A673 (cell line): ENCODE data around the gene TRIM37. TPM values are rescaled to one million over a fixed set of nuclear protein-coding genes. Genes with fewer than 3 reads are reported as not detected.

Experiments
- BruUV-seq: library from RNA; stranded (reverse); fragments of 400-500 nt; replicated peaks from 2 replicates; lab custom pipeline; 2021; lab: Mats Ljungman, UMichigan
- CTCF ChIA-PET: fragments of 300-600 bp; sonication (Branson Sonifier 250); formaldehyde crosslinking; loops from one replicate; lab custom pipeline; 2022; ENCODE audit warnings: antibody characterized with exemption; lab: Charles Lee
- POLR2A ChIA-PET: fragments of 300-600 bp; sonication (Branson Sonifier 250); formaldehyde crosslinking; loops from one replicate; lab custom pipeline; 2022; ENCODE audit warnings: antibody characterized with exemption; ENCODE audit not compliant: low non-redundant PET; lab: Charles Lee
- DNase-seq: peaks from one replicate; pipeline ENCODE4 v3.0.0-alpha.2; 2015; ENCODE audit warnings: low spot score
- H3K27ac ChIP-seq: fragments of 200-600 bp; sonication (generic); 2 replicates; pipeline ENCODE4 v1.5.1; 2016; ENCODE audit warnings: mixed run types, low read depth, mild to moderate bottlenecking, mixed read lengths, antibody characterized with exemption, low read length; ENCODE audit not compliant: poor library complexity, severe bottlenecking
- H3K27me3 ChIP-seq: fragments of 200-600 bp; sonication (generic); replicated peaks from 2 replicates; pipeline ENCODE4 v1.6.1; 2017; ENCODE audit warnings: mixed run types, low read depth, mild to moderate bottlenecking, mixed read lengths, antibody characterized with exemption, low read length; ENCODE audit not compliant: insufficient read depth, poor library complexity
- H3K36me3 ChIP-seq: fragments of 200-600 bp; sonication (generic); 2 replicates; pipeline ENCODE4 v1.6.1; 2016; ENCODE audit warnings: mixed run types, mild to moderate bottlenecking, mixed read lengths, antibody characterized with exemption, low read length; ENCODE audit not compliant: insufficient read depth, poor library complexity, severe bottlenecking
- H3K4me1 ChIP-seq: fragments of 200-600 bp; sonication (generic); 2 replicates; pipeline ENCODE4 v1.6.1; 2017; ENCODE audit warnings: mixed run types, mild to moderate bottlenecking, mixed read lengths, antibody characterized with exemption, low read length; ENCODE audit not compliant: insufficient read depth, poor library complexity, severe bottlenecking
- H3K4me3 ChIP-seq: fragments of 200-600 bp; sonication (generic); 2 replicates; pipeline ENCODE4 v1.5.1; 2016; ENCODE audit warnings: low read depth, mixed run types, mild to moderate bottlenecking, mixed read lengths, low read length; ENCODE audit not compliant: poor library complexity, severe bottlenecking
- H3K9me3 ChIP-seq: fragments of 200-600 bp; sonication (generic); 2 replicates; pipeline ENCODE4 v1.6.1; 2016; ENCODE audit warnings: mixed run types, low read depth, mild to moderate bottlenecking, mixed read lengths, antibody characterized with exemption, low read length; ENCODE audit not compliant: poor library complexity, severe bottlenecking
- EZH2 ChIP-seq: fragments of 200-600 bp; sonication (generic); IDR thresholded peaks from 2 replicates; pipeline ENCODE4 v1.6.1; 2017; ENCODE audit warnings: borderline replicate concordance, low read depth, mild to moderate bottlenecking, mixed read lengths, antibody characterized with exemption, low read length; ENCODE audit not compliant: poor library complexity, severe bottlenecking
- intact Hi-C: fragments of 100-400 bp; cut with micrococcal nuclease; formaldehyde crosslinking; loops from one replicate; pipeline ENCODE4 v1.10.0; 2022; ENCODE audit not compliant: unreplicated experiment
- total RNA-seq: library from RNA; stranded (reverse); gene quantifications from 2 replicates; pipeline ENCODE4 v1.2.3, GENCODE V29; 2021
- TF ChIP-seq, protein P1 (sequence below): fragments of 300-800, 200-600 bp; sonication (generic); conservative IDR thresholded peaks from 2 replicates; pipeline ENCODE4 v1.5.1; 2017; ENCODE audit warnings: low read depth, mild to moderate bottlenecking, antibody characterized with exemption, low read length, moderate library complexity, mixed read lengths

The TRIM37 gene
- total RNA-seq, 1 experiment from 2014 or later, result 39.4 TPM

DNA sequence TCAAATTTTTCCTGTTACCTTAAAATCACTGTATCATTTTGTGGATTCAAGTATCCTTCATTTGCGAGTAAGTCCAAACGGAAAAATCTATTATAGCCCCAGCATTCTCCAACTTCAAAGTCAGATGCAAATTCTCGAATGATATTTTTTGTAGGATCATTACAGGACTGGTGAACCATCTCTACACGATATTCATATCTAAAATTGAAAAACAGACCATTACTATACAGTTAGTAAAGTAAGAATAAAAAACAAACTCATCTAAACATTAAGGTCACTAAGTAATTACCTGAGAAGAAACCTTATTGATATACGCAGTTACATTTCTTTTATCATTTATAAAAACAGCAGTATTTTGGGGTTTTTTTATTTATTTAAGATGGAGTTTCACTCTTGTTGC lies 49.8 kb downstream of the TRIM37 start:
- no peaks in the 10 kb centered on the region for H3K27me3 ChIP-seq
- TF ChIP-seq, protein P1, sequence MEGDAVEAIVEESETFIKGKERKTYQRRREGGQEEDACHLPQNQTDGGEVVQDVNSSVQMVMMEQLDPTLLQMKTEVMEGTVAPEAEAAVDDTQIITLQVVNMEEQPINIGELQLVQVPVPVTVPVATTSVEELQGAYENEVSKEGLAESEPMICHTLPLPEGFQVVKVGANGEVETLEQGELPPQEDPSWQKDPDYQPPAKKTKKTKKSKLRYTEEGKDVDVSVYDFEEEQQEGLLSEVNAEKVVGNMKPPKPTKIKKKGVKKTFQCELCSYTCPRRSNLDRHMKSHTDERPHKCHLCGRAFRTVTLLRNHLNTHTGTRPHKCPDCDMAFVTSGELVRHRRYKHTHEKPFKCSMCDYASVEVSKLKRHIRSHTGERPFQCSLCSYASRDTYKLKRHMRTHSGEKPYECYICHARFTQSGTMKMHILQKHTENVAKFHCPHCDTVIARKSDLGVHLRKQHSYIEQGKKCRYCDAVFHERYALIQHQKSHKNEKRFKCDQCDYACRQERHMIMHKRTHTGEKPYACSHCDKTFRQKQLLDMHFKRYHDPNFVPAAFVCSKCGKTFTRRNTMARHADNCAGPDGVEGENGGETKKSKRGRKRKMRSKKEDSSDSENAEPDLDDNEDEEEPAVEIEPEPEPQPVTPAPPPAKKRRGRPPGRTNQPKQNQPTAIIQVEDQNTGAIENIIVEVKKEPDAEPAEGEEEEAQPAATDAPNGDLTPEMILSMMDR, result no peak
- no peak for TF ChIP-seq EZH2
- CTCF ChIA-PET, result no interaction called here
- POLR2A ChIA-PET, result no interaction called here
- no peak overlapping the region for H3K27ac ChIP-seq
- H3K9me3 ChIP-seq, result no peaks in the 10 kb centered on the region
- no peak for DNase-seq
- H3K4me3 ChIP-seq, result no peak overlapping the region
- intact Hi-C loops, result no loop called here
- no TSS peak for BruUV-seq
- no peaks in the 10 kb centered on the region for H3K4me1 ChIP-seq
- H3K36me3 ChIP-seq, result peaks cover 16% of the 10 kb centered on the region

DNA sequence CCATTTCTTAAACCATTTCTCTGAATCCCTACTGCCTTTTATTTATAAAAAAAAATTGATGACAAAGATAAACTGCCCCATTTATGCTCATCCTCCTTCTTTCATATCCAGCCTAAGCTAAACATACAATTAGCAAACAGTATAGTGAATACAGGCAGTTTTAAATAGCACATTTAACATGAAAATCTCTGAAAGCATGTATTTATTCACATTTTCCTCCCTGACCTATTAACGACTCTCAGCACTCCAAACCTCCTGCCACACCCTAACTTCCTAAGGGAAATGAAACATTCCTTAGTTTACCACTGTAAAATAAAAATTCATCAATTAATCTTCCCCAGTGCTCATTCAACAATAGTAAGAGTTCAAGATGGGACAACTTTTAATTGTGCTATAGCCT lies 56.9 kb downstream of the TRIM37 start:
- intact Hi-C loops, result no loop called here
- Histone ChIP-seq H3K27ac (no peak overlapping the region), H3K36me3 (peaks cover 32% of the 10 kb centered on the region), H3K9me3 (no peaks in the 10 kb centered on the region), H3K4me1 (no peaks in the 10 kb centered on the region), H3K4me3 (no peak overlapping the region), H3K27me3 (no peaks in the 10 kb centered on the region)
- ChIA-PET CTCF (no interaction called here), POLR2A (no interaction called here)
- TF ChIP-seq, protein P1, result no peak
- TF ChIP-seq EZH2, result no peak
- no peak for DNase-seq
- BruUV-seq, result no TSS peak

DNA sequence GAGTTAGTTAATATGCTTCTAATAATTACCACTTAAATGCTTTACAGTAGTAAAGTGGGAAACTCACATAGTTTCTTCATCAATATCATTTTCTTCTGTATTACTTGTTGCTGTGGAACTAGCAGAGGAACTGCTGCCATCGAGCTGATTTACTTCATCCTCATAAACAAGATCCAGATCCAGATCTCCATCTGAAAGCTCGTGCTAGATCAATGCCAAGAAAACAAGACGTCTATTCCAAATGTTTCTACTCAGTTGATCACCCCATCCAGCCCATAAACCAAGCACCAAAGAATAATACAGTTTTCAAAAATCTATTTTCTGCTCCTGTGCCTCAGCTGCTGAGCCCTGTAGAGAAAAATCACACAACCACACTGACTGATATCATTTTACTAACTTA lies 59.1 kb downstream of the TRIM37 start:
- Histone ChIP-seq H3K27me3 (no peaks in the 10 kb centered on the region), H3K36me3 (peaks cover 30% of the 10 kb centered on the region), H3K27ac (no peak overlapping the region), H3K4me3 (no peak overlapping the region), H3K9me3 (no peaks in the 10 kb centered on the region), H3K4me1 (no peaks in the 10 kb centered on the region)
- DNase-seq, result no peak
- intact Hi-C loops, result no loop called here
- BruUV-seq, result no TSS peak
- POLR2A ChIA-PET, result no interaction called here
- TF ChIP-seq EZH2, result no peak
- TF ChIP-seq, protein P1, result no peak
- CTCF ChIA-PET, result no interaction called here
